Upper lobe of left lung (tissue), 6 donors: Measurements from ENCODE around the gene ATG7. TPM values are rescaled to one million over a fixed set of nuclear protein-coding genes. Genes with fewer than 3 reads are reported as not detected.

Experiments
- ATAC-seq, 2 donors: fragments of 200-7000 bp; cut with Tn5 transposase; one replicate each; pipeline ENCODE4 v1.9.1; 2022; ENCODE audit warnings: mild to moderate bottlenecking in 2 of 2, moderate library complexity in 2 of 2; ENCODE audit not compliant: low FRiP score in 2 of 2
- DNase-seq, 2 donors: peaks; one replicate each; pipeline ENCODE4 v3.0.0-alpha.2; 2019 to 2020
- H3K27ac ChIP-seq, 4 donors: fragments of 200-600 bp; sonication (generic); one replicate each; pipeline ENCODE4 v1.5.1; 2016 to 2019
- H3K27me3 ChIP-seq, 4 donors: fragments of 200-600 bp; sonication (generic); one replicate each; pipeline ENCODE4 v1.5.1; 2017 to 2019
- H3K36me3 ChIP-seq, 4 donors: fragments of 200-600 bp; sonication (generic); one replicate each; pipeline ENCODE4 v1.5.1; 2016 to 2019
- H3K4me1 ChIP-seq, 4 donors: fragments of 200-600 bp; sonication (generic); one replicate each; pipeline ENCODE4 v1.5.1; 2018 to 2019
- H3K4me3 ChIP-seq, 4 donors: fragments of 200-600 bp; sonication (generic); one replicate each; pipeline ENCODE4 v1.5.1; 2017 to 2019; ENCODE audit warnings: mild to moderate bottlenecking in 2 of 4, moderate library complexity in 1 of 4
- H3K9me3 ChIP-seq, 4 donors: fragments of 200-600 bp; sonication (generic); one replicate each; pipeline ENCODE4 v1.5.1; 2018 to 2019
- EP300 ChIP-seq, 4 donors: sonication (generic); formaldehyde crosslinking; IDR thresholded peaks; one replicate each; pipeline ENCODE4 v1.5.1; 2017; ENCODE audit warnings: antibody characterized with exemption in 4 of 4, control low read depth in 2 of 4
- POLR2A ChIP-seq, 4 donors: fragments of 450-650 bp; IDR thresholded peaks; one replicate each; pipeline ENCODE4 v1.5.1; 2016 to 2017; ENCODE audit warnings: antibody characterized with exemption in 4 of 4, mild to moderate bottlenecking in 2 of 4
- POLR2AphosphoS5 ChIP-seq, 2 donors: sonication (generic); formaldehyde crosslinking; IDR thresholded peaks; one replicate each; pipeline ENCODE4 v1.5.1; 2017; ENCODE audit warnings: antibody characterized with exemption in 2 of 2
- WGBS, 2 donors: methylation state at CpG; one replicate each; pipeline ENCODE4 v1.1.5; 2017 to 2018; 5-methylcytosine and 5-hydroxymethylcytosine counted together
- total RNA-seq, 6 donors: library from RNA; depleted of rRNA in 4 of 6; stranded (reverse); fragments of >200 nt in 4 of 6; gene quantifications; one replicate each; pipeline versions ENCODE4 v1.1.0 to v1.2.1, GENCODE V29; 2016 to 2021
- TF ChIP-seq, protein P1 (sequence below), 6 experiments: fragments of 450-650 bp in 4 of 6; fragments of 200-600 bp in 2 of 6; sonication (generic) in 2 of 6; IDR thresholded peaks; one replicate each; pipeline ENCODE4 v1.5.1; 2016 to 2019; ENCODE audit warnings: antibody characterized with exemption in 6 of 6
- donor health status: DM: no; HTN: no; CAD: no; lungs with moderate emphysema.
- donor health status: DM: no; HTN: yes; CAD: no; lungs with severe emphysema.

The ATG7 gene
- total RNA-seq, 6 donors from 2014 or later, result 52.4 to 195 (median 74.1) TPM

DNA sequence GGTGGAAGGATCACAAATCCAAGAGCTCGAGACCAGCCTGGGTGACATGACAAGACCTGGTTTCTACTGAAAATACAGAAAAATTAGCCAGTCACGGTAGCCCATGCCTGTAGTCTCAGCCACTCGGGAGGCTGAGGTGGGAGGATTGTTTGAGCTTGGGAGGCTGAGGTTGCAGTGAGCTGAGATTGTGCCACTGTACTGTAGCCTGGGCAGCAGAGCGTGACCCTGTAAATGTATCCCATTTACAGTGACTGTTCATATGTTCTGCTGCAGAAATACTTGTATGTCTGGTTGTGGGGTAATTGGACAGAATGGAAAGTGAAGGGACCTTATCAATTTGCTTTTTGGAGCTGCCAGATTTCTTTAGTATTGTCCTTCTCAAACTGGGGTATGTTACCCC, 24.9 kb downstream of the ATG7 start:
- TF ChIP-seq POLR2AphosphoS5 (IDR thresholded peaks at IDR 0.05) (no peak), EP300 (IDR thresholded peaks at IDR 0.05) (no peak), POLR2A (IDR thresholded peaks at IDR 0.05) (no peak)
- TF ChIP-seq, protein P1, sequence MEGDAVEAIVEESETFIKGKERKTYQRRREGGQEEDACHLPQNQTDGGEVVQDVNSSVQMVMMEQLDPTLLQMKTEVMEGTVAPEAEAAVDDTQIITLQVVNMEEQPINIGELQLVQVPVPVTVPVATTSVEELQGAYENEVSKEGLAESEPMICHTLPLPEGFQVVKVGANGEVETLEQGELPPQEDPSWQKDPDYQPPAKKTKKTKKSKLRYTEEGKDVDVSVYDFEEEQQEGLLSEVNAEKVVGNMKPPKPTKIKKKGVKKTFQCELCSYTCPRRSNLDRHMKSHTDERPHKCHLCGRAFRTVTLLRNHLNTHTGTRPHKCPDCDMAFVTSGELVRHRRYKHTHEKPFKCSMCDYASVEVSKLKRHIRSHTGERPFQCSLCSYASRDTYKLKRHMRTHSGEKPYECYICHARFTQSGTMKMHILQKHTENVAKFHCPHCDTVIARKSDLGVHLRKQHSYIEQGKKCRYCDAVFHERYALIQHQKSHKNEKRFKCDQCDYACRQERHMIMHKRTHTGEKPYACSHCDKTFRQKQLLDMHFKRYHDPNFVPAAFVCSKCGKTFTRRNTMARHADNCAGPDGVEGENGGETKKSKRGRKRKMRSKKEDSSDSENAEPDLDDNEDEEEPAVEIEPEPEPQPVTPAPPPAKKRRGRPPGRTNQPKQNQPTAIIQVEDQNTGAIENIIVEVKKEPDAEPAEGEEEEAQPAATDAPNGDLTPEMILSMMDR (IDR thresholded peaks at IDR 0.05), result no peak
- Histone ChIP-seq H3K27ac (no peak overlapping the region), H3K36me3 (peaks cover 3 to 36% (median 13%) of the 10 kb centered on the region in 4 donors), H3K4me1 (peaks cover 0 to 16% (median 3%) of the 10 kb centered on the region in 4 donors), H3K4me3 (no peak overlapping the region), H3K27me3 (no peaks in the 10 kb centered on the region), H3K9me3 (no peaks in the 10 kb centered on the region)
- DNase-seq (no peak), ATAC-seq (no peak)
- WGBS, 2 donors, result 90 to 94% methylated on average over 4 of the region's 4 CpGs

GRCh38 chr3:11300970-11301369, 28.8 kb downstream of the ATG7 start:
- TF ChIP-seq POLR2A (IDR thresholded peaks at IDR 0.05) (no peak), EP300 (IDR thresholded peaks at IDR 0.05) (no peak), POLR2AphosphoS5 (IDR thresholded peaks at IDR 0.05) (no peak)
- DNase-seq, result peak in 1 of 2 donors; percentile 40
- Histone ChIP-seq H3K4me1 (peaks cover 0 to 26% (median 7%) of the 10 kb centered on the region in 4 donors), H3K27ac (peak overlapping the region in 2 of 4 donors; percentile 3 to 12), H3K36me3 (peaks cover 3 to 51% (median 17%) of the 10 kb centered on the region in 4 donors), H3K4me3 (no peak overlapping the region), H3K9me3 (no peaks in the 10 kb centered on the region), H3K27me3 (no peaks in the 10 kb centered on the region)
- ATAC-seq, result no peak
- 73 to 75% methylated on average over 3 of the region's 3 CpGs for WGBS, 2 donors

GRCh38 chr3:11302444-11302843, 30.2 kb downstream of the ATG7 start:
- no peak for DNase-seq
- Histone ChIP-seq H3K9me3 (no peaks in the 10 kb centered on the region), H3K27me3 (no peaks in the 10 kb centered on the region), H3K36me3 (peaks cover 7 to 62% (median 20%) of the 10 kb centered on the region in 4 donors), H3K4me1 (peaks cover 0 to 33% (median 10%) of the 10 kb centered on the region in 4 donors), H3K27ac (no peak overlapping the region), H3K4me3 (no peak overlapping the region)
- TF ChIP-seq, protein P1 (IDR thresholded peaks at IDR 0.05), result no peak
- no peak for TF ChIP-seq EP300 (IDR thresholded peaks at IDR 0.05)
- no peak for TF ChIP-seq POLR2A (IDR thresholded peaks at IDR 0.05)
- TF ChIP-seq POLR2AphosphoS5 (IDR thresholded peaks at IDR 0.05), result no peak
- no peak for ATAC-seq

- H3K27me3 ChIP-seq, result no peaks in the 10 kb centered on the region
- TF ChIP-seq POLR2AphosphoS5 (IDR thresholded peaks at IDR 0.05) (no peak), EP300 (IDR thresholded peaks at IDR 0.05) (no peak), POLR2A (IDR thresholded peaks at IDR 0.05) (no peak)
- TF ChIP-seq, protein P1 (IDR thresholded peaks at IDR 0.05), result no peak
- H3K27ac ChIP-seq, result no peak overlapping the region
- peaks cover 0 to 33% (median 10%) of the 10 kb centered on the region in 4 donors for H3K4me1 ChIP-seq
- DNase-seq (no peak), ATAC-seq (peak in 1 of 2 donors; percentile 47)
- no peaks in the 10 kb centered on the region for H3K9me3 ChIP-seq
- WGBS, 2 donors, result 76 to 89% methylated on average over 6 of the region's 6 CpGs
- no peak overlapping the region for H3K4me3 ChIP-seq
- peaks cover 9 to 71% (median 30%) of the 10 kb centered on the region in 4 donors for H3K36me3 ChIP-seq
Observed at GRCh38 chr3:11304175-11304574, 32.0 kb downstream of the ATG7 start.

DNA sequence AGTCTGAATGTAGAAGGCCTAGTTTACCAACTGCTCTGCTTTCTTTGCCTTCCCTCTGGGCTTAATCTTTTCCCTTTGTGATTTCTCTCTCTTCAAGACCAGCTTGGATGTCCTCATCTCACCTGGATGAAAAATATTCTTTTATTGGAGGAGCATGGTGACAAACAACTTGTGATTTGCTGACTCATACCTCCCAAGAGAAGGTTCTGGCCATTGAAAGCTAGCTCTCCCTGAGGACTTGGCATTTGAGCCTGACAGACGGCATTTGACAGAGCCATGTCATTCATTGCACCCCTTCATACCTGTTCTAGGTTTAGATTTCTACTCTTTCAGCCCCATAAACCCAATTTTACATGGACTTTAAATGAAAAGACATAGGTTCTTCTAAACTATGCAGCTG, 33.3 kb downstream of the ATG7 start:
- no peak overlapping the region for H3K4me3 ChIP-seq
- no peak for ATAC-seq
- TF ChIP-seq EP300 (IDR thresholded peaks at IDR 0.05) (no peak), POLR2A (IDR thresholded peaks at IDR 0.05) (no peak), POLR2AphosphoS5 (IDR thresholded peaks at IDR 0.05) (no peak)
- TF ChIP-seq, protein P1 (IDR thresholded peaks at IDR 0.05), result no peak
- WGBS, 2 donors, result 68 to 82% methylated on average over 1 of the region's 1 CpG
- no peaks in the 10 kb centered on the region for H3K9me3 ChIP-seq
- H3K27me3 ChIP-seq, result no peaks in the 10 kb centered on the region
- no peak for DNase-seq
- peaks cover 0 to 33% (median 9%) of the 10 kb centered on the region in 4 donors for H3K4me1 ChIP-seq
- H3K36me3 ChIP-seq, result peaks cover 6 to 72% (median 34%) of the 10 kb centered on the region in 4 donors
- peak overlapping the region in 2 of 4 donors; percentile 56 to 63 for H3K27ac ChIP-seq
